Endothelial cell of umbilical vein (primary cell): ENCODE results near the gene HOXA13. TPM values are rescaled to one million over a fixed set of nuclear protein-coding genes. Genes with fewer than 3 reads are reported as not detected.

Experiments used
- BruUV-seq: library from RNA; stranded (reverse); fragments of 400-500 nt; replicated peaks from 2 replicates; lab custom pipeline; 2021; lab: Mats Ljungman, UMichigan
- CTCF ChIA-PET: fragments of 300-600, 350-600 bp; sonication (Branson Sonifier 250); formaldehyde crosslinking; loops from one replicate; lab custom pipeline; 2021; ENCODE audit warnings: antibody characterized with exemption, inconsistent platforms; lab: Charles Lee
- POLR2A ChIA-PET: fragments of 300-600, 350-600 bp; sonication (Branson Sonifier 250); formaldehyde crosslinking; loops from one replicate; lab custom pipeline; 2021; ENCODE audit warnings: antibody characterized with exemption, inconsistent platforms; lab: Charles Lee
- DNase-seq: peaks from one replicate; pipeline ENCODE4 v3.0.0-alpha.2; 2011; ENCODE audit warnings: low read depth, low spot score
- FAIRE-seq: peaks from 2 replicates; lab custom pipeline; 2011; peaks lifted over from hg19 to GRCh38; lab: Jason Lieb, UNC
- H2AFZ ChIP-seq: 2 replicates; pipeline ENCODE4 v1.6.0; 2012; ENCODE audit warnings: low read depth, low read length, control low read depth, inconsistent platforms
- H3K27ac ChIP-seq: 2 replicates; pipeline ENCODE4 v1.5.1; 2011; ENCODE audit warnings: low read depth, mild to moderate bottlenecking, control low read depth, low read length, moderate library complexity; ENCODE audit not compliant: insufficient read depth
- H3K27me3 ChIP-seq, 2 experiments: 2 replicates each; pipeline versions ENCODE4 v1.6.0 to v1.6.1; 2011; ENCODE audit warnings: low read length in 2 of 2, mixed read lengths in 1 of 2; ENCODE audit not compliant: control insufficient read depth in 2 of 2, insufficient read depth in 2 of 2
- H3K36me3 ChIP-seq, 2 experiments: 2 replicates in 1 of 2; 3 replicates in 1 of 2; pipeline ENCODE4 v1.5.1; 2011; ENCODE audit warnings: low read length in 2 of 2, mild to moderate bottlenecking in 1 of 2, moderate library complexity in 1 of 2; ENCODE audit not compliant: control insufficient read depth in 2 of 2, insufficient read depth in 2 of 2; ENCODE audit errors: extremely low read depth in 1 of 2
- H3K4me1 ChIP-seq: 3 replicates; pipeline ENCODE4 v1.5.1; 2011; ENCODE audit warnings: mild to moderate bottlenecking, low read length; ENCODE audit not compliant: control insufficient read depth, insufficient read depth; ENCODE audit errors: extremely low read depth
- H3K4me2 ChIP-seq: 2 replicates; pipeline ENCODE4 v1.6.1; 2011; ENCODE audit warnings: low read length, control low read depth, mixed read lengths; ENCODE audit not compliant: insufficient read depth
- H3K4me3 ChIP-seq, 3 experiments: fragments of 200-600 bp in 1 of 3; sonication (generic), shearing (Covaris generic) in 1 of 3; replicated peaks in 1 of 3; 2 replicates each; pipeline ENCODE4 v1.5.1; 2011 to 2016; ENCODE audit warnings: control low read depth in 3 of 3, low read length in 3 of 3, mild to moderate bottlenecking in 2 of 3, inconsistent platforms in 1 of 3, low read depth in 1 of 3, moderate library complexity in 1 of 3; ENCODE audit not compliant: insufficient read depth in 1 of 3
- H3K79me2 ChIP-seq: 2 replicates; pipeline ENCODE4 v1.6.0; 2012; ENCODE audit warnings: low read length, inconsistent platforms; ENCODE audit not compliant: control insufficient read depth, insufficient read depth
- H3K9ac ChIP-seq: replicated peaks from 2 replicates; pipeline ENCODE3; 2011; ENCODE audit warnings: low read length, control low read depth; ENCODE audit not compliant: insufficient read depth; ENCODE audit errors: extremely low read depth
- H3K9me1 ChIP-seq: replicated peaks from 3 replicates; pipeline ENCODE4 v1.6.0; 2011; ENCODE audit warnings: mild to moderate bottlenecking, low read length; ENCODE audit not compliant: control insufficient read depth, insufficient read depth; ENCODE audit errors: extremely low read depth
- H3K9me3 ChIP-seq: replicated peaks from 2 replicates; pipeline ENCODE4 v1.5.1; 2012; ENCODE audit warnings: low read length, inconsistent platforms; ENCODE audit not compliant: control insufficient read depth, insufficient read depth
- H4K20me1 ChIP-seq: replicated peaks from 2 replicates; pipeline ENCODE3; 2011; ENCODE audit warnings: mild to moderate bottlenecking, low read length; ENCODE audit not compliant: control insufficient read depth, insufficient read depth; ENCODE audit errors: extremely low read depth
- EZH2 ChIP-seq: IDR thresholded peaks from 2 replicates; pipeline ENCODE4 v1.6.1; 2012; ENCODE audit warnings: borderline replicate concordance, low read depth, mild to moderate bottlenecking, moderate library complexity, low read length, inconsistent platforms; ENCODE audit not compliant: severe bottlenecking
- FOS ChIP-seq: IDR thresholded peaks from 2 replicates; pipeline ENCODE4 v1.6.1; 2011; ENCODE audit warnings: mild to moderate bottlenecking, low read length, moderate library complexity, borderline replicate concordance; ENCODE audit not compliant: insufficient read depth
- GATA2 ChIP-seq: IDR thresholded peaks from 2 replicates; pipeline ENCODE4 v1.7.0; 2011; ENCODE audit warnings: low read depth, mild to moderate bottlenecking, moderate library complexity, mixed read lengths, low read length; ENCODE audit not compliant: insufficient read length, insufficient read depth
- JUN ChIP-seq: IDR thresholded peaks from 2 replicates; pipeline ENCODE4 v1.6.1; 2011; ENCODE audit warnings: borderline replicate concordance, low read depth; ENCODE audit not compliant: insufficient read length, insufficient read depth
- MYC ChIP-seq: IDR thresholded peaks from one replicate; pipeline ENCODE4 v1.6.1; 2011; ENCODE audit warnings: mild to moderate bottlenecking, low read depth, low read length
- POLR2A ChIP-seq: IDR thresholded peaks from 2 replicates; pipeline ENCODE4 v1.6.1; 2012; ENCODE audit warnings: low read depth, mild to moderate bottlenecking, control low read depth, low read length
- POLR2AphosphoS5 ChIP-seq: IDR thresholded peaks from 2 replicates; pipeline ENCODE4 v1.6.1; 2012; ENCODE audit warnings: low read depth, mild to moderate bottlenecking, control low read depth, low read length, moderate library complexity; ENCODE audit not compliant: insufficient read depth
- dilution Hi-C: fragments of 300-500 bp; cut with MboI; formaldehyde crosslinking; loops from one replicate; pipeline ENCODE4 v1.15.0; 2019; ENCODE audit warnings: low sequenced_read_pairs; ENCODE audit not compliant: extremely low pct_ligation_motif_present
- intact Hi-C: fragments of 100-400 bp; cut with micrococcal nuclease; formaldehyde crosslinking; loops from one replicate; pipeline ENCODE4 v1.10.0; 2022
- polyA plus RNA-seq, 4 experiments: library from polyadenylated mRNA; depleted of rRNA in 3 of 4; stranded (reverse) in 3 of 4; unstranded in 1 of 4; fragments of >200 nt; gene quantifications; 2 replicates each; pipeline versions ENCODE4 v1.2.1 to v1.2.3, GENCODE V29; 2011 to 2012; ENCODE audit warnings: missing spikeins in 1 of 4
- total RNA-seq: library from RNA; stranded (reverse); gene quantifications from 2 replicates; pipeline ENCODE4 v1.2.3, GENCODE V29; 2021
- TF ChIP-seq, protein P1 (sequence below): IDR thresholded peaks from 2 replicates; pipeline ENCODE4 v1.6.1; 2011; ENCODE audit not compliant: insufficient read depth, insufficient read length
- TF ChIP-seq, protein P2 (sequence below), 2 donors: IDR thresholded peaks; 1 replicate in 1 of 2; 2 replicates in 1 of 2; pipeline ENCODE4 v1.5.1; 2011; ENCODE audit warnings: low read length in 2 of 2, mild to moderate bottlenecking in 2 of 2, moderate library complexity in 2 of 2, control low read depth in 1 of 2, inconsistent platforms in 1 of 2, low read depth in 1 of 2; ENCODE audit not compliant: insufficient read depth in 1 of 2; ENCODE audit errors: extremely low read depth in 1 of 2

HOXA13 gene
- total and polyA plus RNA-seq, 2 donors (not counting 3 experiments of a cell fraction or from before 2014, with no cell fraction given), result 0.22 TPM; not detected in 1

DNA sequence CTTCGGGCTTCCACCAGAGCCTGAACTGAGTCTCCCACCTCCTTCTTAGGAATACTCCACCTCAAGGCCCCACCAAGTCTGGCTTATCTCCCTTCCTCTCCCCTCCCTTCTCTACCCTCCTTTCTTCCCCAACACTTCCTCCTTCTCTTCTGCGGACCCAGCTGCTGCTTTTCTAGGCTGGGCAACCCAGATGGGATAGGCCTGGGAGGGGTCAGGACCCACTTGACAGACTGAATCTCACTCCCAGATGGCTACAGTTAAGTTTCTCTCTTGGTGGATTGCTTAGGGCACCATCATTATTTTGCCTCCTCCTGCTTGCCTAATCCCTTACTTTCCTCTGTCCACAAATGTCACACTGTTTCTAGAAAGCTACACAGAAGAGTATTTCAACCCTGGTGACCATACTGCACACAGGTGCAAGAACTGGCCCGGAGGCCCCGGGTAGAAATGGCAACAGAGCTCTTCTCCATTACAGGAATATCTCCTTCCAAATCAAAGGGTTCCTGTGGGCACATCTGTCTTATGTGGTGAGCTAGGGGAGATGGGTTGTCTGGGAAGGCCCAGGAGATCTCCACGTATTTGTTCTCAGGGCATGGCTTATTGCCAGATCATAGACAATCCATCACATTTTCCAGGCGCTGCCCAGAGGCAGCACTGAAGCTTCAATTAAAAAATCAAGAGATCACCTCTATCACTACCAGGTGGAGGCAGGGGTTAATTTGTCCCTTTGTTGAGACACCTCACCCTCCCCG lies 9.7 kb downstream of the HOXA13 start:
- H3K9me1 ChIP-seq, result no peaks in the 10 kb centered on the region
- TF ChIP-seq, protein P1, sequence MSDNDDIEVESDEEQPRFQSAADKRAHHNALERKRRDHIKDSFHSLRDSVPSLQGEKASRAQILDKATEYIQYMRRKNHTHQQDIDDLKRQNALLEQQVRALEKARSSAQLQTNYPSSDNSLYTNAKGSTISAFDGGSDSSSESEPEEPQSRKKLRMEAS, result no peak
- TF ChIP-seq EZH2 (no peak), POLR2A (no peak), JUN (no peak), POLR2AphosphoS5 (no peak), GATA2 (no peak), MYC (no peak), FOS (no peak)
- TF ChIP-seq, protein P2, sequence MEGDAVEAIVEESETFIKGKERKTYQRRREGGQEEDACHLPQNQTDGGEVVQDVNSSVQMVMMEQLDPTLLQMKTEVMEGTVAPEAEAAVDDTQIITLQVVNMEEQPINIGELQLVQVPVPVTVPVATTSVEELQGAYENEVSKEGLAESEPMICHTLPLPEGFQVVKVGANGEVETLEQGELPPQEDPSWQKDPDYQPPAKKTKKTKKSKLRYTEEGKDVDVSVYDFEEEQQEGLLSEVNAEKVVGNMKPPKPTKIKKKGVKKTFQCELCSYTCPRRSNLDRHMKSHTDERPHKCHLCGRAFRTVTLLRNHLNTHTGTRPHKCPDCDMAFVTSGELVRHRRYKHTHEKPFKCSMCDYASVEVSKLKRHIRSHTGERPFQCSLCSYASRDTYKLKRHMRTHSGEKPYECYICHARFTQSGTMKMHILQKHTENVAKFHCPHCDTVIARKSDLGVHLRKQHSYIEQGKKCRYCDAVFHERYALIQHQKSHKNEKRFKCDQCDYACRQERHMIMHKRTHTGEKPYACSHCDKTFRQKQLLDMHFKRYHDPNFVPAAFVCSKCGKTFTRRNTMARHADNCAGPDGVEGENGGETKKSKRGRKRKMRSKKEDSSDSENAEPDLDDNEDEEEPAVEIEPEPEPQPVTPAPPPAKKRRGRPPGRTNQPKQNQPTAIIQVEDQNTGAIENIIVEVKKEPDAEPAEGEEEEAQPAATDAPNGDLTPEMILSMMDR (IDR thresholded peaks at IDR 0.05; ENCODE audit: extremely low read depth in 1 of 2, insufficient read depth in 1 of 2, low read depth in 1 of 2, low read length in 2 of 2), result no peak
- H3K4me3 ChIP-seq, result no peak overlapping the region
- BruUV-seq, result no TSS peak
- dilution Hi-C loops (no loop called here), intact Hi-C loops (loop anchor here (2.0 to 5.0 kb wide), 3 partner anchors 473 to 1333 kb away; partner anchors contain the start of gene HIBADH)
- ChIA-PET CTCF (interaction anchor here (0.9 to 5.0 kb wide), 4 partner anchors 10 to 904 kb away, joined by 3 to 42 read pairs (median 4); partner anchors contain the start of gene HOXA13), POLR2A (no interaction called here)
- FAIRE-seq, result no peak
- H3K9me3 ChIP-seq, result no peaks in the 10 kb centered on the region
- H3K4me2 ChIP-seq, result no peak overlapping the region
- no peak overlapping the region for H3K27ac ChIP-seq
- peaks cover 15 to 23% of the 10 kb centered on the region in 2 experiments for H3K27me3 ChIP-seq
- no peaks in the 10 kb centered on the region for H4K20me1 ChIP-seq
- no peaks in the 10 kb centered on the region for H3K36me3 ChIP-seq
- no peak for DNase-seq
- H3K9ac ChIP-seq, result no peak overlapping the region
- peaks cover 26% of the 10 kb centered on the region for H3K79me2 ChIP-seq
- no peak overlapping the region for H2AFZ ChIP-seq
- H3K4me1 ChIP-seq, result peaks cover 44% of the 10 kb centered on the region
